ENCODE results near the gene FLNA. TPM values are rescaled to one million over a fixed set of nuclear protein-coding genes. Genes with fewer than 3 reads are reported as not detected.
"Not testable (repeated sequence)": the region's sequence is repeated elsewhere in the genome, so short reads cannot be mapped to it uniquely, and the experiment has no call there.

The FLNA gene
- total RNA-seq, 1 experiment from 2014 or later = 1,686 TPM

DNA sequence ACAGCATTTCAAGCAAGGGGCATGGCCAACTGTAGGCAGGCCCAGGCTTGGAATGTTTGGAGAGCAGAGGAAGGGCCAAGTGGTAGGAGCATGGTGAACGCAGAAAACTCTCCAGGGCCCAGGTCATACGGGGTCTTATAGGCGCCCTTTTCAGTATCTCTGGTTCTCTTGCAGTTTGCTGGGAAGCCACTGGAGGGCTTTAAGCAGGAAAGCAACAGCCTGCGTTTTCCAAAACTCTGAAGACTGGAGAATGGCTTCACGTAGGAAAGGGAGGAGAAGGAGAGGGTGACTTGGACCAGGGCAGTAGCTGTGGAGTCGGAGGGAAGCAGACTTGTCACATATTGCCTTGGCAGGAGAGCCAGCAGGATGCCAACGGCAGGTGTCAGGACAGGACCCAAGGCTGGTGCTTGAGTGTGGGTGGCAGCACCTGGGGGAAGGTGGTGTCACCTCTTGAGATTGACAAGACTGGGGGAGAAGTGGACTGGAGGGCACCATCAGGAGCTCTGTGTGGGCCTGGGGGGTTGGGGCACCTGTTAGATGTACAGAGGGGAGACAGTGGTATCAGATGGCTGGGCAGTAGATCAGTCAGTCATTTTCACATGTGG is 56.9 kb downstream of the FLNA start:
- Histone ChIP-seq H3K36me3 (no peaks in the 10 kb centered on the region), H3K27ac (no peak overlapping the region), H3K4me3 (no peak overlapping the region), H3K9me3 (replicated peaks) (no peaks in the 10 kb centered on the region), H3K27me3 (replicated peaks) (no peaks in the 10 kb centered on the region), H3K4me1 (replicated peaks) (no peaks in the 10 kb centered on the region)
- peak in 1 of 2 experiments; percentile 11 for DNase-seq (ENCODE audit: low read depth in 1 of 2, low spot score in 2 of 2)

DNA sequence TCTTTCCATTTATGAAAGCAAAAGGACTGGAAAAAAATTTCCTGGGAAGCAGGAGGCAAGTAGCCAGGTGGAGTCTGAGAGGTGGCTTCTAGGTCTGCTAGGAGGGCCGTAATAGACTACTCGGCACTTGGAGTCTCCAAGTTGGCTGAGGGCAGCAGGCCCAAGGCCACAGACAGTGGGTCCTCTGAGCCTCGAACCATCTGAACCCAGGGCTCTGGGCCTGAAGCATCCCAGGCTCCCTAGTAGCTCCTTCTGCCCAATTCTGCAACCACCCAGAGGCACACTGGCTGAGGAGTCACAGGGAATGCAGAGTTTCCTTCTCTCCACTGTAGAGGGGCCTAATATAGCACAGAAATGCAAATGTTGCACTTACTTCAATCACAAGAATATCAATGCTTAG is 59.0 kb downstream of the FLNA start:
- H3K27me3 ChIP-seq (replicated peaks) = no peaks in the 10 kb centered on the region
- no peaks in the 10 kb centered on the region for H3K36me3 ChIP-seq
- H3K27ac ChIP-seq = no peak overlapping the region
- no peaks in the 10 kb centered on the region for H3K9me3 ChIP-seq (replicated peaks)
- no peak overlapping the region for H3K4me3 ChIP-seq
- no peaks in the 10 kb centered on the region for H3K4me1 ChIP-seq (replicated peaks)
- no peak for DNase-seq (ENCODE audit: low read depth in 1 of 2, low spot score in 2 of 2)

- no peaks in the 10 kb centered on the region for H3K27me3 ChIP-seq (replicated peaks)
- H3K9me3 ChIP-seq (replicated peaks) = no peaks in the 10 kb centered on the region
- no peak overlapping the region for H3K27ac ChIP-seq
- H3K4me3 ChIP-seq = no peak overlapping the region
- no peaks in the 10 kb centered on the region for H3K4me1 ChIP-seq (replicated peaks)
- no peaks in the 10 kb centered on the region for H3K36me3 ChIP-seq
- DNase-seq (ENCODE audit: low read depth in 1 of 2, low spot score in 2 of 2) = no peak
These were observed 61.3 kb downstream of the FLNA start for GRCh38 chrX:154313147-154313546.

DNA sequence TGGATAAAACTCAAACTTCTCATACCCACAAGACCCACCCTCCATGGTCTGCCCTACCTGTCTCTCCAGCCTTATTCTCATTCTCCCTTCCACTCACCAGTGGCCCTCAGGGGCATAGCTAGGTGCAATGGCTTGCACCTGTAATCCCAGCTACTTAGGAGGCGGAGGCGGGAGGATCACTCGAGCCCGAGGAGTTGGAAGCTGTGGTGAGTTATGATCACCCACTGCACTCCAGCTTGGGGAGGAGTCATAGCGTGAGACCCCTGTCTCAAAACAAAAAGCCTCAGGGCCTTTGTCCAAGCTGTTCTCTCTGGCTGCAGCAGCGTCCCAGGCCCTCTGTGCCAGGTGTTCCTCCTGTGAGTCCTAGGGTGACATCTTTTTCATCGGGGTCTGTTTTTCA is 62.3 kb downstream of the FLNA start:
- H3K4me1 ChIP-seq (replicated peaks) = no peaks in the 10 kb centered on the region
- H3K9me3 ChIP-seq (replicated peaks) = no peaks in the 10 kb centered on the region
- no peaks in the 10 kb centered on the region for H3K27me3 ChIP-seq (replicated peaks)
- H3K36me3 ChIP-seq = no peaks in the 10 kb centered on the region
- no peak overlapping the region for H3K27ac ChIP-seq
- no peak for DNase-seq (ENCODE audit: low read depth in 1 of 2, low spot score in 2 of 2)
- H3K4me3 ChIP-seq = no peak overlapping the region

DNA sequence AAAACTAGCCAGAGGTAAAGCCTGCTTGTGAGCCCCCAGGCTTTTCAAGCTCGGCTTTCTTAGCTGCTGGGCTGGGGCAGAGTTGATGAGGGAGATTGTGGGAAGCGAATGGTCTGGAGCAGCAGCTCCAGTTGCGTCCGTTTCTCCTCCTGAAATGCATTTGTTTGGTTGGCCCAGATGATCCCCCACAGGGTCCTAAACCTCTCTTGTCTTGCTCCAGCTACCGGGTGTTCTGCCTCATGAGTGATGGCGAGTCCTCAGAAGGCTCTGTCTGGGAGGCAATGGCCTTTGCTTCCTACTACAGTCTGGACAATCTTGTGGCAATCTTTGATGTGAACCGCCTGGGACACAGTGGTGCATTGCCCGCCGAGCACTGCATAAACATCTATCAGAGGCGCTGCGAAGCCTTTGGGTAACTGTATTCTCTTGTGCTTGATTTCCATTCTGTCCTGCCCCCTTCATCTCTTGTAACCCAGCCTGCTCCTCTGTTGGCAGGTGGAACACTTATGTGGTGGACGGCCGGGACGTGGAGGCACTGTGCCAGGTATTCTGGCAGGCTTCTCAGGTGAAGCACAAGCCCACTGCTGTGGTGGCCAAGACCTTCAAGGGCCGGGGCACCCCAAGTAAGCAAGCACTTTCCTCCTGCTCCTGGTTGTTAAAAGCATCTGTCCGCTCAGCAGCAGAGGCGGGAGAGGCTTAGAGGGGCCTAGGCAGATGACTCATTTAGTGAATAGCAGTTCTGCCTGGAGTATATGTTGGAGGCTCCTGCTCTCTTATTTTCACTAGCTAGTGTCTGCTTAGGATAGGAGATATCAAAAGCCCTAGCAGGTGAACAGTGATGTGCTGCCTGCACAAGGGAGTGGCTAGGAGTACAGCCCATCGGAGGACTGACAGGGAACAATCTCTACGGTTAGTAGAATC is 63.6 kb downstream of the FLNA start:
- Histone ChIP-seq H3K4me1 (replicated peaks) (no peaks in the 10 kb centered on the region), H3K27me3 (replicated peaks) (no peaks in the 10 kb centered on the region), H3K27ac (no peak overlapping the region), H3K36me3 (no peaks in the 10 kb centered on the region), H3K4me3 (no peak overlapping the region), H3K9me3 (replicated peaks) (no peaks in the 10 kb centered on the region)
- no peak for DNase-seq (ENCODE audit: low read depth in 1 of 2, low spot score in 2 of 2)

DNA sequence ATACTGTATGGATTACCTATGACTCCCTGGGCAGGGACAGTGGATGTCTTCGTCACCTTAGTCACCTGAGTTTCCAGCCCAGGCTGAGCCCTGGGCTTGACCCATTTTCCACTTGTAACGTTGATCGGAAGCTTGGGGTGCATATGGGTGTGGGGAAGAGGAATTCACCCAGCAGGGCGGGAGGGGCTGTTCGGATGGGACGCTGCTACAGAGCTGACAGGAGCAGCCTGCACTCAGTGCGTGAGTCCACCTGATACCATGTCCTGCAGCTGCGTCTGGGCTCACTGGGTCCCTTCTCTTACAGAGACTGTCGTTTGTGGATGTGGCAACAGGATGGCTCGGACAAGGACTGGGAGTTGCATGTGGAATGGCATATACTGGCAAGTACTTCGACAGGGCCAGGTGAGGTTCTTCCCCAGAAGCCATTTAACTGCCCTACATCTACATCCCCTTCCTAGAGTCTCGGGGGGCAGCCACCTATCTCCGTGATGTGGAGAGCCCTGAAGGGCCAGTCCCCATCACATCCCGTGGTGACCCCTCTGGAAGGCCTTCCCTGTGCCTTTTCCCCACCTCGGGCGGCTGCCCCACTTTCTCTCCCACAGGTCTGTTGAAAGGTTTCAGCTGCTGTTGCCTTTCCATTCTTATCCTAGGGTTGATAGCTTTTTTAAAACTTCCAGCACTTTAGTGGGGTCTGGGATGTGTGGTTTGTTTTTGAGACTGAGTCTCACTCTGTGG is 65.2 kb downstream of the FLNA start:
- no peak for DNase-seq (ENCODE audit: low read depth in 1 of 2, low spot score in 2 of 2)
- Histone ChIP-seq H3K4me1 (replicated peaks) (no peaks in the 10 kb centered on the region), H3K27ac (no peak overlapping the region), H3K27me3 (replicated peaks) (no peaks in the 10 kb centered on the region), H3K9me3 (replicated peaks) (no peaks in the 10 kb centered on the region), H3K36me3 (no peaks in the 10 kb centered on the region), H3K4me3 (no peak overlapping the region)

GRCh38 chrX:154308108-154308946 is 66.1 kb downstream of the FLNA start:
- no peaks in the 10 kb centered on the region for H3K9me3 ChIP-seq (replicated peaks)
- no peak overlapping the region for H3K27ac ChIP-seq
- H3K4me1 ChIP-seq (replicated peaks) = no peaks in the 10 kb centered on the region
- H3K4me3 ChIP-seq = no peak overlapping the region
- DNase-seq (ENCODE audit: low read depth in 1 of 2, low spot score in 2 of 2) = peak; percentile 27 to 56
- no peaks in the 10 kb centered on the region for H3K36me3 ChIP-seq
- H3K27me3 ChIP-seq (replicated peaks) = no peaks in the 10 kb centered on the region

DNA sequence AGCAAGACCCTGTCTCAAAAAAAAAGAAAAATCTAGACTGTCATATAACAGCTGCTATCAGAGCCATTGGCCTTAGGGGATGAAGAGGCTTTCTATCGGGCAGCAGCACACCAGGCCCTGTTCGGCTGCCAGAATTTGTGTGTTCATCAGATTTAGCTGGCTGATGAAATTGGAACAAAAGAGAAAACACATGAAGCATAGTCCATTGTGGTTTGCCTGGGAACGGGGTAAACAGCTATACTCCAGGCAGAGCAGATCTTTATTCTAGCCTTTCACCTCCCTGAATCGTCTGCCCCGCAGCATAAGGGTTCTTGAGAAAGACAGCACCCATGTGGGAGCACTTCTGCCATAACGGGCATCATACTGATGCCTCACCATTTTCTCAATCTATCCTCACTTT is 67.2 kb downstream of the FLNA start:
- Histone ChIP-seq H3K27me3 (replicated peaks) (no peaks in the 10 kb centered on the region), H3K36me3 (no peaks in the 10 kb centered on the region), H3K9me3 (replicated peaks) (no peaks in the 10 kb centered on the region), H3K4me3 (no peak overlapping the region), H3K4me1 (replicated peaks) (no peaks in the 10 kb centered on the region), H3K27ac (no peak overlapping the region)
- DNase-seq (ENCODE audit: low read depth in 1 of 2, low spot score in 2 of 2) = no peak

- no peaks in the 10 kb centered on the region for H3K27me3 ChIP-seq (replicated peaks)
- H3K9me3 ChIP-seq (replicated peaks) = no peaks in the 10 kb centered on the region
- DNase-seq (ENCODE audit: low read depth in 1 of 2, low spot score in 2 of 2) = no peak
- H3K36me3 ChIP-seq = no peaks in the 10 kb centered on the region
- H3K4me3 ChIP-seq = no peak overlapping the region
- no peak overlapping the region for H3K27ac ChIP-seq
- no peaks in the 10 kb centered on the region for H3K4me1 ChIP-seq (replicated peaks)
These were observed 68.8 kb downstream of the FLNA start for GRCh38 chrX:154305541-154306205.

DNA sequence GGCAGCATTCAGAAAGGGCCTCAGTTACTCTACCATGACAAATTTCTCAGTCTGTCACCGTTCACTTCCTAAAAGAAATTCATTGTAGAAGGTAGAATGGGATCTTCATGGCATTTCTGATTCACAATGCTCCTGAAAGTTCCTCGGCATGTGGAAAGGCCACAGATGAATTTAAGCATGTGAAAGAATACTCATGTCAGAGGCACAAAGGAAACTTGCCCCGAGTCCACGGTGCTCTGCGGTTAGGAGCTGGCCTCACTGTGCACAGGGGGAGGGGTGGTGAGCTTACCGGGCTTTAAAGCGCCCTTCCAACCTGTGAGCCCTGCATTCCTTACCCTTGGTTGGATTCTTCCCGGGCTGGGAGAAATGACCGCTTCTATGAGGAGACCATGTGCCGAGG is 69.6 kb downstream of the FLNA start:
- Histone ChIP-seq H3K4me1 (replicated peaks) (no peaks in the 10 kb centered on the region), H3K27me3 (replicated peaks) (no peaks in the 10 kb centered on the region), H3K9me3 (replicated peaks) (no peaks in the 10 kb centered on the region), H3K27ac (no peak overlapping the region), H3K4me3 (no peak overlapping the region), H3K36me3 (no peaks in the 10 kb centered on the region)
- no peak for DNase-seq (ENCODE audit: low read depth in 1 of 2, low spot score in 2 of 2)

DNA sequence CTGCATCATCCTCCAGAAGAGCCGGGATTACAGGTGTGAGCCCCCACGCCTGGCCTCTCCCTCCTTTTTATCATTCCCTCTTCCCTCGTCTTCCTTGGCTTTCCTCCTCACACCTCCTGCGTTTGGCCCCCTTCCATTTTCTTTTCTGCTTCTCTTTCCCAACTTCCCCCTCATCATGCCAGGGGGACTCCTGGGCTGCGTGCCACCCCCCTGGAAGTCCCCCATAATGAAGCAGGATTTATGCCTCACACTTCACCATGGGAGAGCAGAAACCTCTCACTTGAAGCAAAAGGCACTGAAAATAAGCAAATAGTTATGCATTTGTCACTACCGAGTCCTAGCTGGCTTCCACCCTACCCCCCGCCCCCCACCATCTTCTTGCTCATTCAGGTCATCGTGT is 71.0 kb downstream of the FLNA start:
- no peaks in the 10 kb centered on the region for H3K4me1 ChIP-seq (replicated peaks)
- no peaks in the 10 kb centered on the region for H3K27me3 ChIP-seq (replicated peaks)
- H3K36me3 ChIP-seq = no peaks in the 10 kb centered on the region
- no peak overlapping the region for H3K27ac ChIP-seq
- DNase-seq (ENCODE audit: low read depth in 1 of 2, low spot score in 2 of 2) = no peak
- H3K4me3 ChIP-seq = no peak overlapping the region
- no peaks in the 10 kb centered on the region for H3K9me3 ChIP-seq (replicated peaks)

DNA sequence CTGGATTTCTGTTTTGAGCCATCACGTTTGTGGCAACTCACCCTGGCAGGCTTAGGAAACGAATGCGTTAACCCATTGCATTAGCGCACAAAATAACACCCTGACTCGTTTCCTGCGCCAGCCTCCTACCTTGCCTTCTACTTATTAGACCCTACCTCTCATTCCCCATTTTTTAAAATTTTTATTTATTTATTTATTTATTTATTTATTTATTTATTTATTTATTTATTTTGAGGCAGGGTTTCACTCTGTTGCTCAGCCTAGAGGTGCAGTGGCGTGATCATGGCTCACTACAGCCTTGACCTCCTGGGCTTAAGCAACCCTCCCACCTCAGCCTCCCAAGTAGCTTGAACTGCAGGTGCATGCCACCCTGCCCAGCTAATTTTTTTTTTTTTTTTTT is 71.4 kb downstream of the FLNA start:
- not testable (repeated sequence) for H3K9me3 ChIP-seq (replicated peaks); H3K27me3 ChIP-seq (replicated peaks); H3K4me1 ChIP-seq (replicated peaks); H3K36me3 ChIP-seq; H3K4me3 ChIP-seq; H3K27ac ChIP-seq; DNase-seq (ENCODE audit: low read depth in 1 of 2, low spot score in 2 of 2)

GRCh38 chrX:154300816-154301215 is 73.6 kb downstream of the FLNA start:
- no peak for DNase-seq (ENCODE audit: low read depth in 1 of 2, low spot score in 2 of 2)
- no peaks in the 10 kb centered on the region for H3K36me3 ChIP-seq
- H3K4me3 ChIP-seq = no peak overlapping the region
- no peaks in the 10 kb centered on the region for H3K27me3 ChIP-seq (replicated peaks)
- no peak overlapping the region for H3K27ac ChIP-seq
- no peaks in the 10 kb centered on the region for H3K4me1 ChIP-seq (replicated peaks)
- H3K9me3 ChIP-seq (replicated peaks) = no peaks in the 10 kb centered on the region
